Measurements from ENCODE around the gene PLAAT2. TPM values are rescaled to one million over a fixed set of nuclear protein-coding genes. Genes with fewer than 3 reads are reported as not detected.
"Not testable (repeated sequence)": the region's sequence is repeated elsewhere in the genome, so short reads cannot be mapped to it uniquely, and the experiment has no call there.

PLAAT2 gene
- total RNA-seq, 1 donor from 2014 or later = 0.29 TPM

DNA sequence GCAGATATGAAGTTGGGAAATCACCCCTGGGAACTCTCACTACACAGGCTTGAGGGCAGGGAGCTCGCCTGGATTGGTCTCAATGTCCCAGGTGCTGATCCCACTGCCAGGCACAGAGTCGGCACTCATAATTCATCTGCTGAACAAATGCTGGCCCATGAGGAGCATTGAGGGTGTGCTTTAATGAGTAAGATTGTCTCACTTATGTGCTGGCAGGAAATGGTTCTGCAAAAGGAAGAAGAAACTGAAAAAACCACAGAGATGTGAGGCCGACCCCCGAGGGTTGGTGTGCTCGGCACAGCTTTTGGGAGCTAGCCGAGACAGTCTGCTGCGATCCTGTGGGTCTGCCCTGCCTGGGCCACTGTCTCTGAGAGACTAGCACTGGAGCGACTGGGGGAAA lies 9.4 kb downstream of the PLAAT2 start:
- no peak overlapping the region for H3K4me3 ChIP-seq (ENCODE audit: low read depth, low read length)
- TF ChIP-seq CTCF (conservative IDR thresholded peaks at IDR 0.05; ENCODE audit: low read depth, low read length) = no peak
- no peak for DNase-seq (ENCODE audit: low read depth)

- no peak for TF ChIP-seq CTCF (conservative IDR thresholded peaks at IDR 0.05; ENCODE audit: low read depth, low read length)
These were observed 10.3 kb downstream of the PLAAT2 start for GRCh38 chr11:63552921-63553320.

GRCh38 chr11:63551889-63552266 lies 11.3 kb downstream of the PLAAT2 start:
- no peak for DNase-seq (ENCODE audit: low read depth)
- H3K4me3 ChIP-seq (ENCODE audit: low read depth, low read length) = no peak overlapping the region
- TF ChIP-seq CTCF (conservative IDR thresholded peaks at IDR 0.05; ENCODE audit: low read depth, low read length) = no peak

More at GRCh38 chr11:63552921-63553320, 10.3 kb downstream of the PLAAT2 start:
- H3K4me3 ChIP-seq (ENCODE audit: low read depth, low read length) = no peak overlapping the region
- no peak for DNase-seq (ENCODE audit: low read depth)

DNA sequence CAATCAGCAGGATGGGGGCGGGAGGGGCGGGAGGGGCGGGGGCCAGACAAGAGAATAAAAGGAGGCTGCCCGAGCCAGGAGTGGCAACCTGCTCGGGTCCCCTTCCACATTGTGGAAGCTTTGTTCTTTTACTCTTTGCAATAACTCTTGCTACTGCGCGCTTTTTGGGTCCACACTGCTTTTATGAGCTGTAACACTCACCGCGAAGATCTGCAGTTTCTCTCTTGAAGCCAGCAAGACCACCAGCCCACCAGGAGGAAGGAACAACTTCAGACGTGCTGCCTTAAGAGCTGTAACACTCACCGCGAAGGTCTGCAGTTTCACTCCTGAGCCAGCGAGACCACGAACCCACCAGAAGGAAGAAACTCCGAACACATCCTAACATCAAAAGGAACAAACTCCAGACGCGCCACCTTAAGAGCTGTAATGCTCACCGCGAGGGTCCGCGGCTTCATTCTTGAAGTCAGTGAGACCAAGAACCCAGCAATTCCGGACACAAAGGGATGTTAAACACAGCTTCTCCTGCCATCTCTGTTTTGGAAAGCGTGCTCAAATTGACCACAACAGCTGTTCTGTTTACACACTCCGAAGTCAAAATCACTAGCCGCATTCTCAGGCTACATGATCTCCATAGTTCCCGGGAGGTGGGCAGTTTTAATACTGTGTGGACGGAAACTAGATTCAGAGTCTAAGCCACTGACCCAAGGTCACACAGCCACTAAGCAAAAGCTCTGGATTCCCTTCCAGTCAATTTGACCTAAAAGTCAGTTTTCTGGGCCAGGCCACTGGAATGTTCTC lies 11.9 kb downstream of the PLAAT2 start:
- H3K4me3 ChIP-seq (ENCODE audit: low read depth, low read length) = no peak overlapping the region
- no peak for DNase-seq (ENCODE audit: low read depth)
- no peak for TF ChIP-seq CTCF (conservative IDR thresholded peaks at IDR 0.05; ENCODE audit: low read depth, low read length)

- DNase-seq (ENCODE audit: low read depth); H3K4me3 ChIP-seq (ENCODE audit: low read depth, low read length): not testable (repeated sequence)
These were observed 13.0 kb downstream of the PLAAT2 start for GRCh38 chr11:63550156-63550700.

- DNase-seq (ENCODE audit: low read depth) = no peak
- TF ChIP-seq CTCF (conservative IDR thresholded peaks at IDR 0.05; ENCODE audit: low read depth, low read length) = no peak
- no peak overlapping the region for H3K4me3 ChIP-seq (ENCODE audit: low read depth, low read length)
These were observed 13.8 kb downstream of the PLAAT2 start for GRCh38 chr11:63549411-63549810.

GRCh38 chr11:63548178-63548577 lies 15.0 kb downstream of the PLAAT2 start:
- DNase-seq (ENCODE audit: low read depth) = no peak
- no peak for TF ChIP-seq CTCF (conservative IDR thresholded peaks at IDR 0.05; ENCODE audit: low read depth, low read length)
- no peak overlapping the region for H3K4me3 ChIP-seq (ENCODE audit: low read depth, low read length)

Data from epithelial cell of proximal tubule (primary cell).